ENCODE measurements around the gene CD82.

CD82 gene

DNA sequence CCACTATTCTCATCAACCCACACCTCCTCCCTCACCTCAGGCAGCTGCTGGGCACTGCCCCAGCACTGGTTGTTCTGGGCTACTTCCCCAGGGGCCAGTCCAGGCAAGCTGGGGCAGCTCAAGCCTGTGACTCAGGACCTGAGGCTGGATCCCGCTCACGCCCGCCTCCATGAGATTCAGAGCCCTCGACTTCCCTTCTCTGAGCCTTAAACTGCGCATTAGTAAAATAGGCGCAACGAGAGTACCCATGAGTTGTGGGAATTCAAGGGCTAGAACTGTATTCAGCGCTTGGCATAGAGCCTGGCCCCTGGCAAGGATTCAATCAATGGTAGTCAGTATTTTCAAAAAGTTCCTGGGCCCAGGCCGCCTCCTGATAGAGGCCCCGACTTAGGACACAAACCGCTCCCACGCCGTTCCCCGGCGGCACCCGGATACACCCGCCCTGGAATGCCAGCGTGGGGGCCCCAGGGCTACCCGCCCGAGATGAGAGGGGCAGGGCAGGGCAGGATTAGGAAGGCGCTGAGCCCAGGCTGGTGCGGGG lies 723 bp upstream of the CD82 start:
- H3K27ac ChIP-seq = peak overlapping the region; percentile 66
- no peak for TF ChIP-seq ZFX (IDR thresholded peaks at IDR 0.05; ENCODE audit: borderline replicate concordance)
- TF ChIP-seq, protein P1, sequence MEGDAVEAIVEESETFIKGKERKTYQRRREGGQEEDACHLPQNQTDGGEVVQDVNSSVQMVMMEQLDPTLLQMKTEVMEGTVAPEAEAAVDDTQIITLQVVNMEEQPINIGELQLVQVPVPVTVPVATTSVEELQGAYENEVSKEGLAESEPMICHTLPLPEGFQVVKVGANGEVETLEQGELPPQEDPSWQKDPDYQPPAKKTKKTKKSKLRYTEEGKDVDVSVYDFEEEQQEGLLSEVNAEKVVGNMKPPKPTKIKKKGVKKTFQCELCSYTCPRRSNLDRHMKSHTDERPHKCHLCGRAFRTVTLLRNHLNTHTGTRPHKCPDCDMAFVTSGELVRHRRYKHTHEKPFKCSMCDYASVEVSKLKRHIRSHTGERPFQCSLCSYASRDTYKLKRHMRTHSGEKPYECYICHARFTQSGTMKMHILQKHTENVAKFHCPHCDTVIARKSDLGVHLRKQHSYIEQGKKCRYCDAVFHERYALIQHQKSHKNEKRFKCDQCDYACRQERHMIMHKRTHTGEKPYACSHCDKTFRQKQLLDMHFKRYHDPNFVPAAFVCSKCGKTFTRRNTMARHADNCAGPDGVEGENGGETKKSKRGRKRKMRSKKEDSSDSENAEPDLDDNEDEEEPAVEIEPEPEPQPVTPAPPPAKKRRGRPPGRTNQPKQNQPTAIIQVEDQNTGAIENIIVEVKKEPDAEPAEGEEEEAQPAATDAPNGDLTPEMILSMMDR (IDR thresholded peaks at IDR 0.05) = no peak

DNA sequence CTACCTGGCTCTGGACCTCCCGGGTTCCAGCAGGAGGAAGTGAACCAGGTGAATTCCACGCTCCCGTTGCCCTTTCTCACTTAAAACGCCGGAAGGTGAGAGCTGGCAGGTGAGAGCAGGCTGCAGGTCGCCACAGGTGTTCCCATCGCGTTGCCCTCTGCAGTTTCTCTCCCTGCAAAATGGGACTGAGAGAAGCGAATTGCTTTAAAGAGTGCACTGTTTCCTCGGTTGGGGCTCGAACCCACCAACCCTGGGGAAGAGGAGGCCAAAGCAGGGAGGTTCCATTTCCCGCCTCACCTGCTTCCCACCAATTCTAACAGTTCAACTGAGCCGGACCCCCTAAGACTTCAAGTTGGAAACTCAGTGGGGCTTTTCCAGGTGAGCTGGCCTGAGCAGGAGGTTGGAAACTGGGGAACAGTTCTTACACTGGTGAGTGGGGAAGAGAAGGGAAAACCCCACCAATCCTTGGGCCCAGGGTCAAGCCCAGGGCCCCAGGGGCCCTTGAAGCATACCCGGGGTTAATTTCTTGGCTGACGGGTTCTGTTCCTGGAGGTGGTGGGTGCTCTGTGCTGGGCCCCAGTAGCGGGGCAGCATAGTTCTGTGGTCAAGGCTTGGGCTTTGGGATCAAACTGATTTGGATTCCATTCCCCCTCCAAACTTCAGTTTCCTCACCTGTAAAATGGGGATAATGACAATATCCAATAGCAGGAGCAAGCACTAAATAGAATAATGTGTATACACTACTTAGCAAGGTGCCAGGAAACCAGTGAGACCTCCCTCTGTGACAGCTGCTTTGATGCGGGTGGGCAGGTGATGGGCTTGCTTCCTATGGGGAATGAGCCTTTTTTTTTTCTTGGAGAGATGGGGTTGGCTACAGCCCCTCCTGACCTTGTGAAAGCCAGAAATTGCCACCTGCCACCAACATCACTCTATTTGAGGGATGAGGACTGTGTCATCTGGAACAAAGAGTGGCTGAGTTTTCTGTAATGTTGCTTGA lies 788 bp downstream of the CD82 start:
- H3K27ac ChIP-seq = 0 out of 2 replicates have a peak overlapping the region, but pooled peaks have one; percentile 25
- no peak for TF ChIP-seq ZFX (IDR thresholded peaks at IDR 0.05; ENCODE audit: borderline replicate concordance)
- TF ChIP-seq, protein P1 (IDR thresholded peaks at IDR 0.05) = no peak

DNA sequence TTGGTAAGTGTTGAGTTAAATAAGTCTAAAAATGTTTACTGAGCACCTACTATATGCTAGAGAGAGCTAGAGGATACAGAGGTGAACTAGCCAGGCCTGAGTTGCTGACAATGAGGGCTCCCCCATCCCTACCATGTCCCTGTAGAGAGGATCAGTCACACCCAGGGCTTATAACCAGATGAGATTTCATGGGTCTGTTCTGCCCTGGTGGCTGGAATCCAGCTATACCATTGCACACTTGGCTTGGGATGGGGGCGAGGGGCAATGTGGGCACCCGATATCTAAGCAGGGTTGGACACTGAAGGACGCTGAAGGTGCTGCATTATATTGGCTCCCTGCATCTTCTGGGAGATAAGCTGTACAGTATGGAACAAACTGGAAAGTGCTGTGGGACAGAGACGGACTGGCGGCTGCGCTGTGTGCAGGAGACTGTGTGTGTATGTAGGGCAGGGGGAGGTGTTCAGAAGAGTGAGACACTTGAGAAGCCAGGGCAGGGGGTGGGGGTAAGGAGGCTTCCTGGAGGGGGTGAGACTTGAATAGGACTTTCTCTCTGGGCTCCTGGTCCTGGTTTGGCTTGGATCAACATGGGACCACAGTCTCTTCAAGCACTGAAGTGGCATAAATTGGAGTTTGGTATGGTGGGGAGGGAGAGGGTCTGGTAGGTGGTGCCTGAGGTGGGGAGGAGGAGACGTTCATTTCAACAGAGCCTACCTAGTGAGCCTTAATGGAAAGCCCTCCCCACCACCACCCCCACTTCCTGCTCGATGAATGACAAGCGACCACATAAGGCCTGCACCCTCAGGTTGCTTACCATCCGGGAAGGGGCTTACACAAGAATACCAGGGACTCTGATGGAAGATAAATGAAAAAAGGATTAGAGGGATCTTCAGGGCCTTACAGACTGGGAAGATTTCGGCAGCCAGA lies 1.8 kb downstream of the CD82 start:
- H3K27ac ChIP-seq = no peak overlapping the region
- TF ChIP-seq, protein P1 (IDR thresholded peaks at IDR 0.05) = no peak
- TF ChIP-seq ZFX (IDR thresholded peaks at IDR 0.05; ENCODE audit: borderline replicate concordance) = no peak

DNA sequence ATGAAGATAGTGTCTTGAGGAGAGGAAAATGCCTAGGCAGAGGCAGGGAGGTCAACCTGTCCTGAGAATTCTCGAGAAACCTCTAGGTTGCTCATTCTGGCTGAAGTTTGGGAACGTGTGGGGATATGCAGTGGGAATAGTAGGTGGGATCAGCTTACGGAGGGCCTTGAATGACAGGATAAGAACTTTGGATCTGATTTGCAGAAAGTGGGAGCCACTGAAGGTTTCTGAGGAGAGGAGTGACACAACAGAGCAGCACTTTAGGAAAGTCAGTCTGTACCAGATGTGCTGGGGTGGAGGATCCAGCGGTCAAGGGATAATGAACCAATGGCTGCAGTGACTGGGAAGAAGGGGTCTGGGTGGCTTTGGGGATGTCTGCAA lies 2.4 kb downstream of the CD82 start:
- no peak for TF ChIP-seq ZFX (IDR thresholded peaks at IDR 0.05; ENCODE audit: borderline replicate concordance)
- TF ChIP-seq, protein P1 (IDR thresholded peaks at IDR 0.05) = no peak
- H3K27ac ChIP-seq = no peak overlapping the region

DNA sequence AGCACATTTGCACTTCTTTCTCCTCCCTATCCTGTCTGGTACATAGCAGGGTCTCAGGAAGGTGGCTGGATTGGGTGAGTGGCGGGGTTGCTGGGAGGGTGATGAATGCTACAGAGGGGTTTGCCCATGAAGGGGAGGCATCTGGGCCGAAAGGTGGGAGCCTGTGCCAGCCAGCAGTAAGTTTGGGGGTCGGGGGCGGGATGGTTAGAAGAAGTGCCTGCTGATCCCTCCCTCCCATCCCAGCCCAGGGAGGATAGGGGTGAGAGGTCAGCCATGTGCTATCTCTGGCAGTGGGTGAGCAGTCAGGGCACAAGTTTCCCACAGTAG lies 2.8 kb downstream of the CD82 start:
- TF ChIP-seq, protein P1 (IDR thresholded peaks at IDR 0.05) = no peak
- no peak for TF ChIP-seq ZFX (IDR thresholded peaks at IDR 0.05; ENCODE audit: borderline replicate concordance)
- H3K27ac ChIP-seq = no peak overlapping the region

DNA sequence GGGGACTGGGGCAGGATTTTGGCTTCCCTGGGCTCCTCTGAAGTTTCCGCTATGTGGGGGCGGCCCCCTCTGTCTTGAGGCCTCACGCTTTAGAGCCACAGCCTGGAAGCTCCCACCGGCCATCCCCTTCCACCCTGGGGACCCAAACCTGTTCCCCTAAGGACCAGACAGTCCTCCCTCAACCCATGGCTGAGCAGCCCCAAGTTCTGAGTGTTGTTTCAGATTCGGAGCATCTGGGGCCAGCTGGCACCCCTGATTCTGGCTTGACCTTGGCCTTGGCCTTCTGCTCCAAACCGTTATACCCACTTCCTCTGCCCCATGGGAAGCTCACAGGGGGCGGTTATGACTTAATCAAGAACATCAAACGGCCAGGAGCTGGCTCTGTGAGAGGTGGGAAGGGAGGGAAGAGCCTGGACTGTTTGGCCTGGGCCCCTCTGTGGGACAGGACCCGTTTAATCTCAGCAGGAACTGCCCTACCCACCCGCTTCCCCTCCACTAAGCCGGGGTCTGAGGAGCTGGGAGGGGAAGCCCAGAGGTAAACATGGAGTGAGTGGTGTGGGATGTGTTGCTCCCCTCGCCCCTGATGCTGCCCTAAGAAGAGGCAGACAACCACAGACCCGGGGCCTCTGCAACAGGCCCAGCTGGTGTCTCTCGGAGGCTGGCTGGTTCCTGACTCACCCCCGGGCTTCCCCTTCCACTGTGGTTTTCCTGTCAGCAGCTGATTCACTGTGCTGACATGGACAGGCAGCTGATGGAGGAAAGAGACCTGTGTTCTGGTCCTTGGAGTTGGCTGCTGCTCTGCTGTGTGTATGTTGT lies 3.4 kb downstream of the CD82 start:
- H3K27ac ChIP-seq = no peak overlapping the region
- TF ChIP-seq ZFX (IDR thresholded peaks at IDR 0.05; ENCODE audit: borderline replicate concordance) = no peak
- TF ChIP-seq, protein P1 (IDR thresholded peaks at IDR 0.05) = no peak
